PFSK-1 (cell line): ENCODE measurements around the gene ELF2.

Experiments
- FOXP2 ChIP-seq: optimal IDR thresholded peaks from 2 replicates; pipeline ENCODE3; 2011; ENCODE audit warnings: borderline replicate concordance, control low read depth, inconsistent platforms; ENCODE audit not compliant: insufficient read depth; ENCODE audit errors: extremely low read length, extremely low read depth
- POLR2AphosphoS5 ChIP-seq: IDR thresholded peaks from 2 replicates; pipeline ENCODE4 v1.6.1; 2012; ENCODE audit warnings: low read depth, mild to moderate bottlenecking, control low read depth, low read length, moderate library complexity
- SIN3A ChIP-seq: IDR thresholded peaks from 2 replicates; pipeline ENCODE4 v1.6.1; 2012; ENCODE audit warnings: mild to moderate bottlenecking, low read length, moderate library complexity, borderline replicate concordance; ENCODE audit not compliant: insufficient read depth
- TAF1 ChIP-seq: IDR thresholded peaks from 2 replicates; pipeline ENCODE4 v1.6.1; 2012; ENCODE audit warnings: low read length, control low read depth, borderline replicate concordance; ENCODE audit not compliant: insufficient read depth
- TF ChIP-seq, protein P1 (sequence below), 2 experiments: IDR thresholded peaks; 2 replicates each; pipeline versions ENCODE4 v1.6.1 to v1.8.0; 2011 to 2012; ENCODE audit warnings: low read depth in 2 of 2, low read length in 2 of 2, control low read depth in 1 of 2, inconsistent platforms in 1 of 2, mild to moderate bottlenecking in 1 of 2, moderate library complexity in 1 of 2; ENCODE audit not compliant: insufficient read depth in 1 of 2

Gene ELF2

DNA sequence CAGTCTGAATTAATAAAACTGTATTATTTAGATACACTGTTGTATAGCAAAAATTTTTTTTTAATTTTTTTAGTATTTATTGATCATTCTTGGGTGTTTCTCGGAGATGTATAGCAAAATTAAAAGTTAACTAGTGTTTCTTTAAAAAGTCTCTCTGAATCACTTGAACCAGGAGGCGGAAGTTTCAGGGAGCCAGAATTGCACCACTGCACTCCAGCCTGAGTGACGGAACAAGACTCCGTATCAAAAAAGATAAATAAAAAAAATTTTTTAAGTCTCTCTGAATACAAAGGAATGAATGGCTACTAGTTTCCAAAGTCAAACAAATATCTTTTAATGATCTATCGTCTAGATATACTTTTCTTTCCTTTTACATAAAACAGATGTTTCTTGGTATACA lies 64.4 kb downstream of the ELF2 start:
- TF ChIP-seq, protein P1, sequence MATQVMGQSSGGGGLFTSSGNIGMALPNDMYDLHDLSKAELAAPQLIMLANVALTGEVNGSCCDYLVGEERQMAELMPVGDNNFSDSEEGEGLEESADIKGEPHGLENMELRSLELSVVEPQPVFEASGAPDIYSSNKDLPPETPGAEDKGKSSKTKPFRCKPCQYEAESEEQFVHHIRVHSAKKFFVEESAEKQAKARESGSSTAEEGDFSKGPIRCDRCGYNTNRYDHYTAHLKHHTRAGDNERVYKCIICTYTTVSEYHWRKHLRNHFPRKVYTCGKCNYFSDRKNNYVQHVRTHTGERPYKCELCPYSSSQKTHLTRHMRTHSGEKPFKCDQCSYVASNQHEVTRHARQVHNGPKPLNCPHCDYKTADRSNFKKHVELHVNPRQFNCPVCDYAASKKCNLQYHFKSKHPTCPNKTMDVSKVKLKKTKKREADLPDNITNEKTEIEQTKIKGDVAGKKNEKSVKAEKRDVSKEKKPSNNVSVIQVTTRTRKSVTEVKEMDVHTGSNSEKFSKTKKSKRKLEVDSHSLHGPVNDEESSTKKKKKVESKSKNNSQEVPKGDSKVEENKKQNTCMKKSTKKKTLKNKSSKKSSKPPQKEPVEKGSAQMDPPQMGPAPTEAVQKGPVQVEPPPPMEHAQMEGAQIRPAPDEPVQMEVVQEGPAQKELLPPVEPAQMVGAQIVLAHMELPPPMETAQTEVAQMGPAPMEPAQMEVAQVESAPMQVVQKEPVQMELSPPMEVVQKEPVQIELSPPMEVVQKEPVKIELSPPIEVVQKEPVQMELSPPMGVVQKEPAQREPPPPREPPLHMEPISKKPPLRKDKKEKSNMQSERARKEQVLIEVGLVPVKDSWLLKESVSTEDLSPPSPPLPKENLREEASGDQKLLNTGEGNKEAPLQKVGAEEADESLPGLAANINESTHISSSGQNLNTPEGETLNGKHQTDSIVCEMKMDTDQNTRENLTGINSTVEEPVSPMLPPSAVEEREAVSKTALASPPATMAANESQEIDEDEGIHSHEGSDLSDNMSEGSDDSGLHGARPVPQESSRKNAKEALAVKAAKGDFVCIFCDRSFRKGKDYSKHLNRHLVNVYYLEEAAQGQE (IDR thresholded peaks at IDR 0.05; ENCODE audit: insufficient read depth in 1 of 2, low read depth in 2 of 2, low read length in 2 of 2) = no peak
- TF ChIP-seq SIN3A = no peak
- TF ChIP-seq FOXP2 = no peak
- no peak for TF ChIP-seq POLR2AphosphoS5
- no peak for TF ChIP-seq TAF1

DNA sequence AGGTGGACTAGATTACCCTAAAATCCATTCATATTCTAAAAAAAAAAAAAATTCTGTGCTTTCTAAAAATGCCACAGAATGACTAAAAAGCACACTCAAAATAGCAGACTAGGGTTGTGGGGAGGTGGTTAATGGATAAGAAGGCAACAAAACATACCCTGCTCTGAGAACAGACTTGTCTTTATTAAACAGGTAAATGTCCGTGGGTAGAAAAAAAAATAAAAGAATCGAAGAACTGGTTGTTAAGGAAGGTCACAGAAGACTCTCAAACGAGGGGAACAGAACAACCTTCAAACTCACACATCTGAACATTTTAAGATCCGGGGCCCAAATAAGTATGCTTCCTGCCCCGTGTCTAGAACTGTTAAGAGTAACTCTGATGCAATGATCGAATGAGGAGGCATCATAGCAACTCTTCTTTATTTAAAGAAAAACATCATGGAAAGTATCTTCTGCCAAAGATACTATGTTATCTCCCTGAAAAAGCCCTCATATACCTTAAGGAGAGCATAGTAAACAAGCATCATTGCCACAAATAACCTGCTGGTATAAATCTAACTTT lies 68.4 kb downstream of the ELF2 start:
- TF ChIP-seq, protein P1 (IDR thresholded peaks at IDR 0.05; ENCODE audit: insufficient read depth in 1 of 2, low read depth in 2 of 2, low read length in 2 of 2) = no peak
- TF ChIP-seq FOXP2 (no peak), TAF1 (no peak), POLR2AphosphoS5 (no peak), SIN3A (no peak)

DNA sequence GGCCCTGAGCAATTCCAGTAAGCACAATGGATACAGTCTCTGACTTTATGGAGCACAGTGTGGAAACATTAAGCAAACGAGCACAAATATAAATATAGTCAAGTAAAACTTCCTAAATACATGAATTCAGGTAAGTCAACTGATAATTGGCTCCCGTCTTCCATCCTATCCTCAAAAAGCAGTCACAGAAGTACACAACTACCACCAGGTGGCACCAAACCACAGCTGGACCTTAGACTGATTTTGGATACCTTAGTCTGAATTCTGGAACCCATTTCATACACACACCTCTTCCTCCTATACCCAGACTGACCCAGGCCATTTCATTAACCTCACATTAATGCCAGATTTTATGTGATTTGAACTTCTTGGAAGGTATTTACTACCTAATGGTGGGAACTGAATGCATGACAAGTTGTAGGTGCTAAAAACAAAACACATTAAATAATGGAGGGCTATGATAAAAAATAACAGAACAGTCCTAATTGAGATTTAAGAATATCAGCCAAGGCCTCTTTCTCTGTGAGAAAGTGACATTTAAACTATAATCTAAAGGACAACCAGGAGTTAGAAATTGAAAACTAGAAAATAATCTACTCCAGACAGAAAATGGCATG lies 77.5 kb downstream of the ELF2 start:
- TF ChIP-seq TAF1 = no peak
- TF ChIP-seq POLR2AphosphoS5 = no peak
- TF ChIP-seq SIN3A = no peak
- no peak for TF ChIP-seq FOXP2
- TF ChIP-seq, protein P1 (IDR thresholded peaks at IDR 0.05; ENCODE audit: insufficient read depth in 1 of 2, low read depth in 2 of 2, low read length in 2 of 2) = no peak

DNA sequence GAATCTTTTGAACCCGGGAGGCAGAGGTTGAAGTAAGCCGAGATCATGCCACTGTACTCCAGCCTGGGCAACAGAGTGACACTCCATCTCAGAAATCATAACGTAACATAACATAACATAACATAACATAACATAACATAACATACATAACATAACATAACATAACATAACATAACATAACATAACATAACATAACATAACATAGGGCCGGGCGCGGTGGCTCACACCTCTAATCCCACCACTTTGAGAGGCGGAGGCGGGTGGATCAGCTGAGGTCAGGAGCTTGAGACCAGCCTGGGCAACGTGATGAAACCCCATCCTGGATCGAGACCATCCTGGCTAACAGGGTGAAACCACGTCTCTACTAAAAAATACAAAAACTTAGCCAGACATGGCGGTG lies 84.7 kb downstream of the ELF2 start:
- TF ChIP-seq SIN3A = no peak
- TF ChIP-seq, protein P1 (IDR thresholded peaks at IDR 0.05; ENCODE audit: insufficient read depth in 1 of 2, low read depth in 2 of 2, low read length in 2 of 2) = no peak
- TF ChIP-seq POLR2AphosphoS5 = no peak
- TF ChIP-seq TAF1 = no peak
- TF ChIP-seq FOXP2 = no peak

DNA sequence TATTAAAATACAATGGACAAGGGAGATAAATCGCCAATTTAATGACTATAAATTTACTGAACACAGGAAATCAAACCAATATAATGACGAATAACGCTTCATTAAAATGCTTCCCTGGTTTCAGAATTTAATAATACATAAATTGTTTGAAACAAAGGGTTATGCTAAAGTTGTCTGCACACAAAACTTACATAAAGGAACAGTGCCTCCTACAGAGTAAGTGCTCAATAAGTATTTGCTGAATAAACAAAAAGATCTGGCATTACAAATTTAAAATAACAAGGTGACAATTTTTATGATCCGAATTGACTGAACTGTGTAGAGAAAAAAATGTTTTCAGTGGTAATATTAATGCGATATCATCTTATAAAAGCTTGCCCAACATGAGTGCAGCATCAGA lies 91.9 kb downstream of the ELF2 start:
- TF ChIP-seq TAF1 = no peak
- TF ChIP-seq FOXP2 = no peak
- no peak for TF ChIP-seq POLR2AphosphoS5
- no peak for TF ChIP-seq SIN3A
- TF ChIP-seq, protein P1 (IDR thresholded peaks at IDR 0.05; ENCODE audit: insufficient read depth in 1 of 2, low read depth in 2 of 2, low read length in 2 of 2) = no peak
